Endothelial cell of umbilical vein (primary cell): Measurements from ENCODE around the gene PTGFR.

Experiments used
- CTCF ChIP-seq, 2 donors: IDR thresholded peaks; 1 replicate in 1 of 2; 2 replicates in 1 of 2; pipeline ENCODE4 v1.5.1; 2011; ENCODE audit warnings: low read length in 2 of 2, mild to moderate bottlenecking in 2 of 2, moderate library complexity in 2 of 2, control low read depth in 1 of 2, inconsistent platforms in 1 of 2, low read depth in 1 of 2; ENCODE audit not compliant: insufficient read depth in 1 of 2; ENCODE audit errors: extremely low read depth in 1 of 2
- EZH2 ChIP-seq: IDR thresholded peaks from 2 replicates; pipeline ENCODE4 v1.6.1; 2012; ENCODE audit warnings: borderline replicate concordance, low read depth, mild to moderate bottlenecking, moderate library complexity, low read length, inconsistent platforms; ENCODE audit not compliant: severe bottlenecking
- FOS ChIP-seq: IDR thresholded peaks from 2 replicates; pipeline ENCODE4 v1.6.1; 2011; ENCODE audit warnings: mild to moderate bottlenecking, low read length, moderate library complexity, borderline replicate concordance; ENCODE audit not compliant: insufficient read depth
- GATA2 ChIP-seq: IDR thresholded peaks from 2 replicates; pipeline ENCODE4 v1.7.0; 2011; ENCODE audit warnings: low read depth, mild to moderate bottlenecking, moderate library complexity, mixed read lengths, low read length; ENCODE audit not compliant: insufficient read length, insufficient read depth
- MYC ChIP-seq: IDR thresholded peaks from one replicate; pipeline ENCODE4 v1.6.1; 2011; ENCODE audit warnings: mild to moderate bottlenecking, low read depth, low read length
- POLR2A ChIP-seq: IDR thresholded peaks from 2 replicates; pipeline ENCODE4 v1.6.1; 2012; ENCODE audit warnings: low read depth, mild to moderate bottlenecking, control low read depth, low read length
- POLR2AphosphoS5 ChIP-seq: IDR thresholded peaks from 2 replicates; pipeline ENCODE4 v1.6.1; 2012; ENCODE audit warnings: low read depth, mild to moderate bottlenecking, control low read depth, low read length, moderate library complexity; ENCODE audit not compliant: insufficient read depth
- TF ChIP-seq, protein P1 (sequence below): IDR thresholded peaks from 2 replicates; pipeline ENCODE4 v1.6.1; 2011; ENCODE audit not compliant: insufficient read depth, insufficient read length

- TF ChIP-seq CTCF (IDR thresholded peaks at IDR 0.05; ENCODE audit: extremely low read depth in 1 of 2, insufficient read depth in 1 of 2, low read depth in 1 of 2, low read length in 2 of 2) (no peak), POLR2A (no peak), GATA2 (no peak), MYC (no peak), POLR2AphosphoS5 (no peak), FOS (no peak), EZH2 (no peak)
- TF ChIP-seq, protein P1, sequence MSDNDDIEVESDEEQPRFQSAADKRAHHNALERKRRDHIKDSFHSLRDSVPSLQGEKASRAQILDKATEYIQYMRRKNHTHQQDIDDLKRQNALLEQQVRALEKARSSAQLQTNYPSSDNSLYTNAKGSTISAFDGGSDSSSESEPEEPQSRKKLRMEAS = no peak
These were observed 58.6 kb downstream of the PTGFR start for GRCh38 chr1:78549331-78549730.
